NCI-H226 (cell line): ENCODE results near the gene ZFHX3.
A peak's percentile ranks its signal among the peaks of the same experiment; 100 is the strongest.
"Not testable (repeated sequence)": the region's sequence is repeated elsewhere in the genome, so short reads cannot be mapped to it uniquely, and the experiment has no call there.

Experiments
- DNase-seq: peaks from one replicate; pipeline ENCODE4 v3.0.0-alpha.2; 2015

The ZFHX3 gene

DNA sequence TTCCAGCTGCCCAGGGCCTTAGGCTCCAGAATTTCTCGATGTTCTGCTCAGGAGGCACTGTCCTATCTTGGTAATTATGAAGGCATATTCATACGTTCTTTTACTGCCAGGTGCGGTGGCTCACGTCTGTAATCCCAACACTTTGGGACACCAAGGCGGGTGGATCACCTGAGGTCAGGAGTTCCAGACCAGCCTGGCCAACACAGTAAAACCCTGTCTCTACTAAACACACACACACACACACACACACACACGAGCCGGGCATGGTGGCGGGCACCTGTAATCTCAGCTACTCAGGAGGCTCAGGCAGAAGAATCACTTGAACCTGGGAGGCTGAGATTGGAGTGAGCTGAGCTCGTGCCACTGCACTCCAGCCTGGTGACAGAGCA, 52.1 kb downstream of the ZFHX3 start:
- DNase-seq = not testable (repeated sequence)

GRCh38 chr16:72995151-72995881, 52.6 kb downstream of the ZFHX3 start:
- DNase-seq = no peak

DNA sequence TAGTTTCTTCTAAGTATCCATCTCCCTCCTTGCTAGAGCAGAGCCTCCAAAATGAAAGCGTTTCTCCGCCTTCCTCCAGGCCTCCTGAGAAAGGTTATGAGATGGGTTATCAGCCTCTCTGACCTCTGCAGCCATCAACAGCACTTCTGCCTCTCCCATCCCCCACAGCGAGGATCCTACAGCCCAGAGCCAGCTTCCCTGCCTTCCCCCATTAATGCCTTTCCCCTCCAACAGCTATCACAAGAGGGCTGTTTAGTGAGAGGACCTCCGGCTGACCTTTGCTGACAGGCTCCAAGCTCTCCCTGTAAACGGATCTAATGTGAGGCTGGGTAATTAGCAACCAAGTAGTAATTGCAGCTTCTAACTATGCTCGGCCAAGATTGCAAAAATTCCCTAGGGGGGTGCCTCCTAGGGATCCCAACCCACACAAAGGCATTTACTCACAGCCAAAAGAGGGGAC, 55.8 kb downstream of the ZFHX3 start:
- no peak for DNase-seq

DNA sequence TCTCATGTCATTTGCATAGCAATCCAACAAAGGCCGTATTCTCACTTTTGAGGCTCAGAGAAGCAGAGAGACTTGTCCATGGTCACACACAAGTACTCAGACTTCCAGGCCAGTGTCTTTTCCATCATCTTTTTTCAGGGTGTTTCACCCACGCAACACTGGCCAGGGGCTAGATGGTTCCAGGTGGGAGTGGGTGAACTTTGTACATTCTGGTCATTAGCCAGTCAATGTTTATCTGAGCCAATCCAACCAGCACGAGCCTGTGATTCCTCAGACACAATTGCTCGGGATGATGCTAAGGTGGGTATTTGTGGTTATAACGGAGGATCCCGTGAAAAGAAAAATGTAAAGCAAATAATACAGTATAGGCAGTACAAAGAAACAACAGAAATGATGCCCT, 56.3 kb downstream of the ZFHX3 start:
- no peak for DNase-seq

DNA sequence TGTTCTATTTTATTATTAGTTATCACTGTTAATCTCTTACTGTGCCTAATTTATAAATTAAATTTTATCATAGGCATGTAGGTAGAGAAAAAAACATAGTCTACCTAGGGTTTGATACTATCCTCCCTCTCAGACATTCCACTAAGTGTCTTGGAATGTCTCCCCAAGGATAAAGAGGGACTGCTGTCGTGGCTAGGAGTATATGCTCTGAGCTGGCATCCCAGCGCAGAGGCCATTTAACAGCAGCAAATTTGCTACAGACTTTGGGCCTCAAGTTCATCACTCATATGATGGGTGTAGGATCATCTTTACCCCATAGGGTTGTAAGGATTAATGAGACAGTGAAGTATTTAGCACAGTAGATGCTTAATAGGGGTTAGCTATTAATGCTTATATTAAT, 56.7 kb downstream of the ZFHX3 start:
- no peak for DNase-seq

- DNase-seq = no peak
These were observed 57.4 kb downstream of the ZFHX3 start for GRCh38 chr16:72990571-72990970.

DNA sequence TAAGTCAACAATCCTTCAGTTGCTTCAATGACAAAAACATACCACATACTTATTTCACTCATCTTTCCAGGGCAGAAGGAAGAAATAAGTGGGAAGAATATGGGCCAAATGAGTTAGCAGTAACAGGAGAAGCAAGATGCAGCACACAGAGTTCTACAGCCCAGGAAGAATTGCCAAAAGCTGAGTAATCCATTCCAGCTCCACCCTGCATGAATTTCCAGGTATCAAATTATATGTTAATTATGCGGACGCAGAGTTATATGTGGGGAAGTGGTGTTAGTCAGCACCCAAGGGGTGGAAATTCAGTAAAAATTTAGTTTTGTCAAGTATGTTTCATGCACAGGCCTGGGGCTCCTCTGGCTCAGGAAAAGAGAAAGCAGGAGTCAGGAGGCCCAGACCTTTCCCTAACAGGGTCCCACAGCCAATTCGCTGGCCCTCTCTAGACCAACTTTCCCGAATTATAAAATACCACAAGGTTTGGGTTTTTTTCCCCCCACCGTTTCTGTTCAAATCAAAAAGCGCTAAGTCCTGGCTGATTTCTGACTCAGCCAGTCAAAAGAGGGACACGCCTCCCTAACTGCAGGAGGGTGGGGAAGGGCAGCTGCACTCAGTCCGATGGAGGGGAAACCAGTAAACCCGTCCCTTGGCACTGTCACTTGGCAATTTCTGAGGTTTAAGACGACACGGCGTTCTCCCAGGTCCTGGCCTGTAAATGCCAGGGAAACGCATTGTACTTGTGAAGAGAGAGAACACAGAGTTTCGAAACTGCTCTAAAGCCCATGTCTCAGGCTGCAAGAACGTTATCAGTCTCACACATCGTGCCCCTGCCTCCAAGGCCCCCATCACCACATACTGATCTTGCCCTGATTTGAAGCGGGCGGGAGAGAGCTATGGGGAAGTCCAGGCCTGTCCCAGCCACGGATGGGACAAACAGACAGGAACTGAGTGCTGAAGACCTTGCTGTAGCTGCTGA, 58.1 kb downstream of the ZFHX3 start:
- peak; percentile 87 for DNase-seq

- not testable (repeated sequence) for DNase-seq
These were observed 58.7 kb downstream of the ZFHX3 start for GRCh38 chr16:72989203-72989578.

GRCh38 chr16:72988569-72988968, 59.4 kb downstream of the ZFHX3 start:
- DNase-seq = no peak

DNA sequence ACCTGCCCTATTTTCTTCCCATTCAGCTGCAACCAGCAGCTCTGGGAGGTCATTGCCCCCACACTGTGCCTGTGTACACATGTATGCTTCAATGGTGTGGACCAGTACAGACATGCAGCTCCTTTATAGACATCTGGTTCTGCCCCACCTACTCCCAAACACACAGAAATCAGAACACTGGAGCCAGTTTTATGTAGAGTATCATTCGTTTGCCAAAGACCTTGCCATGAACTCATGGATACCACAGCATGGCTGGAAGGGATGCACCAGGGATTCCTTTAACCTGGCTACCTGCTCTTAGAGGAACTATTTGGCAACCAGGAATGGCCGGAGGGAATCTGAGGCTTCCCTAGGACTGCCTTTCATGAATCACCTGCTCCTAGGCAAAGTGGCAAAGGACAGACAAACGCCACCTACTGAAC, 60.4 kb downstream of the ZFHX3 start:
- DNase-seq = no peak

DNA sequence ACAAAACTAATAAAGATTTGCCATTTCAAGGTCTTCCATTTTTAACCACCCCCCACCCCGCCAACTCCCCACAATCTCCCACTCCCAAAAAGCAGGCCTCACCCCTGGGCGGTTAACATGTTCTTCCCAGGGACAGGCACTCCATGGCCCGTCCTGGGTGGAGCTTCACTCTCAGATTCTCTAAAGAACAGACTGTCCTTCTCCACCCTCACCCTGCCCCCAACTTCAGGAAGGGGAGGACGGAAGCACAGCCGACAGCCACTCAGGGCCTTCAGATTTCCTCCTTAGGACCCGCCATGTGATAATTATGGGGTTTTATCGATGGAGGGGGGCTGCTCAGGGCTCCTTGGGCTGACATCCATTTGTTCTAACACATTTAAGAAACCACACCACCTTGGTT, 61.9 kb downstream of the ZFHX3 start:
- no peak for DNase-seq

DNA sequence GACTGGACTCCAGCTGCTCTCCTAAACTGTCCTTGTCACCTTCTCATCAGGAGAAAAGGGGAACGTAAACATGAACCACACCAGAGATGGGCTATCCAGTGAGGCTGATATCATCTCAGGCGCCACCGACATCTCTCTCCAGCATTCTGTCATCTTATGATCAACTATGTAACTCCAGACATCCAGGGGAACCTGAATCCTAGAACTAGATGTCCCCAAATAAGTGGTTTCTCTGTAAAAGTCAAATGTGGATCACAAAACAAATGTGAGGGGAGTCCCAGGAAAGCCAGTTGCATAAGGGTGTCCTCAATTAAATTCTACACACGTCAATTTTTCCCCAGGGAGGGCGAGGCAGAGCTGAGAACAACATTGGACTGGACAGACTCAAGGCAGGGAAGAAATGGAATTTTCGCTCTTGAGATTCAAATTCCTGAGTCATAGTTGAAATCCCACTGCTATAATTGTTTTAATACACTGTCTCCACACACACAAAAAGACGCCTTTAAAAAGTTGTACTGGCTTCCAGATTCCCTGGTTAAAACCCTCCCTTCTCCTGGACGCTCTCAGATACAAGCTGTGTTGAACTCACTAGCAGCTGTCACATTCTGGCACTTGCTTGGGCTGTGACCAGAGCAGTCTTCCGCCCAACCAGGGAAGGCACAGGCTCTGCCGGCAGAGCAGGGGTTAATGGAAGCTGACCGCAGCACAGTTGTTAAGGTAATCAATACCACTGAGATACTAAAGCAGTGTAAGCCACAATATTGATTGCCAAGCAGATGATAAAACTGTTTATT, 62.6 kb downstream of the ZFHX3 start:
- DNase-seq = no peak

DNA sequence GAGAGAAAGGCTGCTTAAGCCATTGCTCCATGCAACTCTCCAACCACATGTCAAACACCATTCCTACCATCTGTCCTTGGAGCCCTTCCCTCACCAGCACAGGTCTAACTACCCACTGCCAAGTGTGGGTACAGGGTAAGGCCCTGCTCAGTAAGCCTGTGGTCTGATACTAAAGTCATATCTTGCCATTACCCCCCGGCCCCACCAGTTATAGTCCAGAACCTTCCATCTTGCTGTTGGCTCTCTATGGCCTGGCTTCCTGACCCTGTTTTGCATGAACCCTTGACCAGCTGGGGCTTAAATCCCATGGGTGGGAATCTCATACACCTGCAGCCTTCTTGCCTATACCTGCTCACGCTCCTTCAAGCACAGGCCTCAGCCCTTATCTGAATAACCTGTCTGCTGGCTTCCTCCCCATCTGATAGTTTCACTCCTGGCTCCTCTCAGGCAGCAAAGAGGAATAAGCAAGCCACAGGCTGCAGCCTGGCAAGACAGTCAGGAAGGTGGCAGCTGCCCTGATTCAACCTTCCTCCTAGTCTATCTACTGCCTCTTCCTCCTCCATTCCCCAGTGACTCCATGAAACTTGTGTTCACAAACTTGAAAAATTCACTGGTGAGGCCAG, 64.1 kb downstream of the ZFHX3 start:
- DNase-seq = no peak

DNA sequence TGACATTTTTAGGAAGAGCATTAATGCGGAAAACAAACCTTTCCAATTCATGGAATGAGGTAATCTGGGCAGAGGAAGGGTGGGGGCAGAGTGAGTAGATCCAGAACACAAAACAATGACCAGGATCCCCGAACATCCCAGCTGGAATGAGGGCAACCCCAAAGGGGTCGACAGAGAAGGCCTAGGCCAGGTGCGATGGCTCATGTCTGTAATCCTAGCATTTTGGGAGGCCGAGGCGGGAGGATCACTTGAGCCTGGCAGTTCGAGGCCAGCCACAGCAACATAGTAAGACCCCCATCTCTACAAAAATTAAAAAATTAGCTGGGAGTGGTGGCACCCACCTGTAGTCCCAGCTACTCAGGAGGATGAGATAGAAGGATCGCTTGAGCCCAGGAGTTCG, 64.7 kb downstream of the ZFHX3 start:
- DNase-seq = no peak

DNA sequence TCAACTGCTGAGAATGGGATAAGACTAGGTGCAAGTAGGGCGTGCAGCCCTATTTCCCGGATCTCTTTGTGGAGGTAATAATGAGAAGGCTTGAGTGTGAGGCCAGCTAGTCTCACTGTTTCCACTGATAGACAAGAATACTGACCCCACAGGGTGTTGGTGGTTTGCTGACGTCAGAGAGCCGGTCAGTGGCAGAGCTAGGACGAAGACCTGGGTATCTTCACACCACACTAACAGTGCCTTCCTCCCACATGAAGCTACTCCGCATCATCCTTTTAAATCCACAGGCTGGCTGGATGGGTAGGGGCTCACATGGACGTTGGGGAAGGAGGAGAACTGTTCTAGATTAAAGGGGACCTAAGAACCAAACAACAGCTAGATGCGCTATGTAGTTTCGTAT, 68.0 kb downstream of the ZFHX3 start:
- no peak for DNase-seq

GRCh38 chr16:72978212-72978611, 69.7 kb downstream of the ZFHX3 start:
- DNase-seq = no peak

DNA sequence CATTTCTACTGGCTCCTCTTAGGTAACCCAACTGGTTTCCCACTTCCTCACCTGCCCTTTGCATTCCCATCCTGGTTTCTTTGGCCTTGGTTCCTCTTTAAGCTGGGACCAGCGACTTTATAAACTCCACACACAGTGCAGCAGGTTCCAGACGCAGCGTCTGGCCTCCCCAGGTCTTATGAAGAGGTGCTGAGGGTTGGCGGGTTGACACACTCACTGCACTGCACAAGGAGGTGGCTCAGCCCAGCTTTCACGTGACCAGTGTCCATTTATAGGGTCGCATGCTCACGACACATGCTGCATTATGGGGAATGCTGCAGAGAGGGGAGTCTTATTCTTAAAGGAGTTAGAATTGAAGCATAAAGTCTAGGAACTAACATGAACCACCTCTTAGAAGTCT, 70.8 kb downstream of the ZFHX3 start:
- no peak for DNase-seq

DNA sequence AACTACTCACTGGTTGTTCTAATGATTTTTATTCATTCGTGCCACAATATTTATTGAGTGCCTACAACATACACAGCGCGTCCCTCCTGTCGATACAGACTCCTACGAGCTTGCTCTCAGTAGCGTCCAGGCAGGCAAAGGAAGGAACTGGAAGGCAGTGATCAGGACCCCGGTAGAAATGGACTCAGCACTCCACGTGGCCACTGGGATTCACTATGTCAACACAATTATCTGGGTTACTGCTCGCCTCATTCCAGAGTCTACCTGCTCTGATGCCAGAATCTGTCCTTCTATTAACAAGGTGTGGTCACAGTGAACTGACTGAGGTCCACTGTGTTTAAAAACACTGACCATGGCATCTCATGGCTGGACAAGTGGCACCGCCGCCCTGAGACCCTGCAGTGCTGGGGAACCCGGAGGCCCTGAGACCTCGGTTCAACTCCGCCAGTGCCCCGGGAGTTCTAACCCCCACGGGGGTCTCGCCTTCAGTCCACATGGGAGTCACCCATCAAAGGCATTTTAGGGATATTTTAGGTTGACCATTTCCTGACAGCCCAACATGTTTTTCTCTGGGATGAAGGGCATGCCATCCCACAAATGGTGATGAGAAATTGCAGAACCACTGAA, 71.4 kb downstream of the ZFHX3 start:
- DNase-seq = no peak

DNA sequence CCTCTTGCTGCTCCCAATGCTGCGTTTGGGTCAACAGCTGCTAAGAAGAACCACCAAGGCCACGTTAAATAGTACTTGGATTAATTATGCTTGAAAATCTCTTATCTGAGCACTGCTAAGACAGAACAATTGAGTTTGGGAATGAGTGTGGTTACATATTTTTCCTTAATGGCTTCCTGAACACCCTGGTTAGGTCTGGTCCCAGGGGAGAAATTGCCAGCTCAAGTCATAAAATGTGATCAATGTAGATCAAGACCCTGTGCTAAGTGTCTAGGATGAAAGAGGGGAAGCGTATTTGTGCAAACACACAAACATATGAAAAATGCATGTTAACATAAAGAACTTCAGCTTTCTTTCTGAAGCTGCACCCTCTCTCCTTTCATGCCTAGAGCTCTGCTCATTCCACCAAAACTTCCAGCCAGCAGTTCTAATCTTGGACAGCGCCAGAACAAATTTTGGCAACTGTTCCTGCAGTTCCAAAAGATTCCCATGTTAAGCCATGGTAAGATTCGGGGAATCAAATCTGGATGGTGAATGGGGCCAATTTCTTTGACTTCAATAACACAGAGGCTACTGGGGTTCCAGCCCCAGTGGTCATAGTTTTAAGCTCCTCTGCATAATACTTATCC, 72.0 kb downstream of the ZFHX3 start:
- no peak for DNase-seq

DNA sequence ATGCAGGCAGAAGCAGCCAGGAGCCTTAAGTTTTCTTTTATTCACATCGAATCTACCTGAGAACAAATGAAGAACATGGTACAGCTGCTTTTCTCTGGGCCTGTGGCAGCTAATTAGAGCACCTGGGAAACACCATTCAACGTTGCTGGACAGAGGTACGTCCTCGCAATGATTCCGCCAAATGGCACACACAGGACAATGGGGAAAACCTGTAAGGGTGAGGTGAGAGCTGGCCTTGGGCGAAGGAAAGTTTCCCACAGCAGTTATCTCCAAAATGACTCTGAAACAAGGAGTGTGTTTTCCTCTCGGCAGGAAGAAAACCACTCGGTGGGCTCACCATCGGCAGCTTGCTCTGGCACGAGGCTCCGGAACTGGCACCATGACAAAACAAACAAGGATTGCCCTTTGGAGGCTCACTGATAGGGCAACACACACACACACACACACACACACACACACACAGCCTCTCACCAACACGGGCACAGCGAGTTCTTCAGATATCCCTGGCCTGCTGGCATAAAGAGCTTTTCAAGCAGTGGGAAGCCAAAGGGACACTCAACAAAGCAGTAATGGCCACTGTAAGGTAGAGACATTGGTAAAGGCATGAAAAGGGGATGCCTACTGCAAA, 73.7 kb downstream of the ZFHX3 start:
- DNase-seq = no peak

GRCh38 chr16:72972878-72973571, 74.9 kb downstream of the ZFHX3 start:
- DNase-seq = no peak
